Retinal pigment epithelial cell (primary cell): Measurements from ENCODE around the gene UGT1A5.

Experiments used
- DNase-seq: peaks from one replicate; pipeline ENCODE4 v3.0.0-alpha.2; 2010; ENCODE audit warnings: low read depth
- H3K4me3 ChIP-seq: 2 replicates; pipeline ENCODE4 v1.5.1; 2011; ENCODE audit warnings: mild to moderate bottlenecking, low read length, control low read depth, moderate library complexity
- TF ChIP-seq, protein P1 (sequence below): conservative IDR thresholded peaks from 2 replicates; pipeline ENCODE4 v1.5.1; 2011; ENCODE audit warnings: low read depth, low read length, control low read depth, inconsistent platforms

Gene UGT1A5

GRCh38 chr2:233816771-233817170 lies 104.1 kb downstream of the UGT1A5 start:
- no peak for DNase-seq
- TF ChIP-seq, protein P1, sequence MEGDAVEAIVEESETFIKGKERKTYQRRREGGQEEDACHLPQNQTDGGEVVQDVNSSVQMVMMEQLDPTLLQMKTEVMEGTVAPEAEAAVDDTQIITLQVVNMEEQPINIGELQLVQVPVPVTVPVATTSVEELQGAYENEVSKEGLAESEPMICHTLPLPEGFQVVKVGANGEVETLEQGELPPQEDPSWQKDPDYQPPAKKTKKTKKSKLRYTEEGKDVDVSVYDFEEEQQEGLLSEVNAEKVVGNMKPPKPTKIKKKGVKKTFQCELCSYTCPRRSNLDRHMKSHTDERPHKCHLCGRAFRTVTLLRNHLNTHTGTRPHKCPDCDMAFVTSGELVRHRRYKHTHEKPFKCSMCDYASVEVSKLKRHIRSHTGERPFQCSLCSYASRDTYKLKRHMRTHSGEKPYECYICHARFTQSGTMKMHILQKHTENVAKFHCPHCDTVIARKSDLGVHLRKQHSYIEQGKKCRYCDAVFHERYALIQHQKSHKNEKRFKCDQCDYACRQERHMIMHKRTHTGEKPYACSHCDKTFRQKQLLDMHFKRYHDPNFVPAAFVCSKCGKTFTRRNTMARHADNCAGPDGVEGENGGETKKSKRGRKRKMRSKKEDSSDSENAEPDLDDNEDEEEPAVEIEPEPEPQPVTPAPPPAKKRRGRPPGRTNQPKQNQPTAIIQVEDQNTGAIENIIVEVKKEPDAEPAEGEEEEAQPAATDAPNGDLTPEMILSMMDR: no peak
- H3K4me3 ChIP-seq: no peak overlapping the region

DNA sequence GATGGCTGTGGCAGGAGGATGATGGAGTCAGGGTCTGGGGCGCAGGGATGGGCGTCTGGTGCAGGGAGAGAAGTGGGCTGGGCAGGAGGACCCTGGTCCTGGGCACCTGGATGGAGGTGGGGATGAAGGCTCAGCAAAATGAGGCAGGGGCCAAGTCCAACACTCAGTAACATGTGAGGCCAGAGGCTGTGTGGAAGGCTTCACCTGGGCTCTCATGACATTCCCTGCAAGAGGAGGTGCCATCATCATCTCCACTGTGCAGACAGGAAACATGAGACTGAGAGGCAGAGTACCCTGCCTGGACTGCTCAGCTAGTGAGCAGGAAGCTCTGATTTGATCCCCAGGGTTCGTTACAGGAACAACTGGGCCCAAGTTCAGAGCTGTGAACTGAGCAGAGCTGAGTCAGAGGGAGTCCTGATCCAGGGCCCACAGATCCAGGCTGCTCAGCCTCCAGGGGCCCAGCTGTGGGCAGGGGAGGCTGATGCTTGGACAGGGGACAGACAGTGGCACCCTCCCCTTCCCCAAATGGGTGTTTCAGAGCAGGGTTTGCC lies 104.7 kb downstream of the UGT1A5 start:
- H3K4me3 ChIP-seq: no peak overlapping the region
- no peak for DNase-seq
- TF ChIP-seq, protein P1: no peak

- TF ChIP-seq, protein P1: no peak
- no peak for DNase-seq
- H3K4me3 ChIP-seq: no peak overlapping the region
Observed at GRCh38 chr2:233817995-233818638, 105.4 kb downstream of the UGT1A5 start.

GRCh38 chr2:233818639-233819621 lies 106.2 kb downstream of the UGT1A5 start:
- no peak overlapping the region for H3K4me3 ChIP-seq
- no peak for DNase-seq
- TF ChIP-seq, protein P1: no peak

GRCh38 chr2:233819884-233820773 lies 107.4 kb downstream of the UGT1A5 start:
- H3K4me3 ChIP-seq: no peak overlapping the region
- TF ChIP-seq, protein P1: no peak
- DNase-seq: no peak

DNA sequence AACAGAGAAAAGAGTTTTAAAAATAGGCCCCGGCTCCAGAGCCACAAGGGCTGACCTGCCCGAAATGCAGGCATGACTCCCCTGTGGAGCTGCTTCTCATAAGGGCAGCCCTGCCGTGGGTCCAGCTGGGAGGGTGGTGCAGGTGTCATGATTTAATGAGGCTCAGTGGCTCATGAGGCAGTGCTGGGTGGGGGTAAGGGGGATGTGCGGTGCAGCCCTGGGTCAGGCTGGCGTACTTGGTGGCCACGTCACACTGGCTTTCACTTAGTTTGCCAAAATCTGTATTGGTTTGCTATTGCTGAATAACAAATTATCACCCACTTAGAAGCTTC lies 108.0 kb downstream of the UGT1A5 start:
- H3K4me3 ChIP-seq: no peak overlapping the region
- DNase-seq: no peak
- TF ChIP-seq, protein P1: no peak
